Breast epithelium (tissue), 3 donors: Measurements from ENCODE around the gene AGER.

Source experiments
- POLR2AphosphoS5 ChIP-seq, 3 donors: sonication (generic); formaldehyde crosslinking; IDR thresholded peaks; one replicate each; pipeline ENCODE4 v1.6.1; 2017; ENCODE audit warnings: antibody characterized with exemption in 3 of 3
- TF ChIP-seq, protein P1 (sequence below), 3 donors: fragments of 450-650 bp; IDR thresholded peaks; one replicate each; pipeline ENCODE4 v1.5.1; 2016 to 2017; ENCODE audit warnings: antibody characterized with exemption in 3 of 3, mild to moderate bottlenecking in 3 of 3, moderate library complexity in 3 of 3

DNA sequence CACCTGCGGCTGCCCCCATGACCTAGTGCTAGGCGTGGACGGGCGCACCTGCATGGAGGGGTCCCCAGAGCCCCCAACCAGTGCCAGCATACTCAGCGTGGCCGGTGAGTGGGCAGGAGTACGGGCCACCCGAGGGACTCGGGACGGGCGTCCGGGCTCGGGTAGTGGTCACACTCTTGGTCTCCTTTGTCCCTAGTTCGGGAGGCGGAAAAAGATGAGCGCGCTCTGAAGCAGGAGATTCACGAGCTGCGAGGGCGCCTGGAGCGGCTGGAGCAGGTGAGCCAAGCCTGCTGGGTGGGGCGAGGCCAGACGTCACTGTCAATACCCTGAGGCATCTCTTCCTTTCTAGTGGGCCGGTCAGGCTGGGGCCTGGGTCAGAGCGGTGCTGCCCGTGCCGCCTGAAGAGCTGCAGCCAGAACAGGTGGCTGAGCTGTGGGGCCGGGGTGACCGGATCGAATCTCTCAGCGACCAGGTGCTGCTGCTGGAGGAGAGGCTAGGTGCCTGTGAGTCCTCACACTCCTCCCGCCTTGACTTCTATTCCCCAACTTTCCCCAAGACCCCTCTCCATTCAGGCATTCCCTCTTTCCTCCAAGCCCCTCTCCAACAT lies 16.8 kb downstream of the AGER start:
- TF ChIP-seq POLR2AphosphoS5 (IDR thresholded peaks at IDR 0.05) = no peak
- TF ChIP-seq, protein P1, sequence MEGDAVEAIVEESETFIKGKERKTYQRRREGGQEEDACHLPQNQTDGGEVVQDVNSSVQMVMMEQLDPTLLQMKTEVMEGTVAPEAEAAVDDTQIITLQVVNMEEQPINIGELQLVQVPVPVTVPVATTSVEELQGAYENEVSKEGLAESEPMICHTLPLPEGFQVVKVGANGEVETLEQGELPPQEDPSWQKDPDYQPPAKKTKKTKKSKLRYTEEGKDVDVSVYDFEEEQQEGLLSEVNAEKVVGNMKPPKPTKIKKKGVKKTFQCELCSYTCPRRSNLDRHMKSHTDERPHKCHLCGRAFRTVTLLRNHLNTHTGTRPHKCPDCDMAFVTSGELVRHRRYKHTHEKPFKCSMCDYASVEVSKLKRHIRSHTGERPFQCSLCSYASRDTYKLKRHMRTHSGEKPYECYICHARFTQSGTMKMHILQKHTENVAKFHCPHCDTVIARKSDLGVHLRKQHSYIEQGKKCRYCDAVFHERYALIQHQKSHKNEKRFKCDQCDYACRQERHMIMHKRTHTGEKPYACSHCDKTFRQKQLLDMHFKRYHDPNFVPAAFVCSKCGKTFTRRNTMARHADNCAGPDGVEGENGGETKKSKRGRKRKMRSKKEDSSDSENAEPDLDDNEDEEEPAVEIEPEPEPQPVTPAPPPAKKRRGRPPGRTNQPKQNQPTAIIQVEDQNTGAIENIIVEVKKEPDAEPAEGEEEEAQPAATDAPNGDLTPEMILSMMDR (IDR thresholded peaks at IDR 0.05) = no peak
